ENCODE measurements around the gene GBP1. TPM values are rescaled to one million over a fixed set of nuclear protein-coding genes. Genes with fewer than 3 reads are reported as not detected.
A peak's percentile ranks its signal among the peaks of the same experiment; 100 is the strongest.
"Not testable (repeated sequence)": the region's sequence is repeated elsewhere in the genome, so short reads cannot be mapped to it uniquely, and the experiment has no call there.

Gene GBP1, protein sequence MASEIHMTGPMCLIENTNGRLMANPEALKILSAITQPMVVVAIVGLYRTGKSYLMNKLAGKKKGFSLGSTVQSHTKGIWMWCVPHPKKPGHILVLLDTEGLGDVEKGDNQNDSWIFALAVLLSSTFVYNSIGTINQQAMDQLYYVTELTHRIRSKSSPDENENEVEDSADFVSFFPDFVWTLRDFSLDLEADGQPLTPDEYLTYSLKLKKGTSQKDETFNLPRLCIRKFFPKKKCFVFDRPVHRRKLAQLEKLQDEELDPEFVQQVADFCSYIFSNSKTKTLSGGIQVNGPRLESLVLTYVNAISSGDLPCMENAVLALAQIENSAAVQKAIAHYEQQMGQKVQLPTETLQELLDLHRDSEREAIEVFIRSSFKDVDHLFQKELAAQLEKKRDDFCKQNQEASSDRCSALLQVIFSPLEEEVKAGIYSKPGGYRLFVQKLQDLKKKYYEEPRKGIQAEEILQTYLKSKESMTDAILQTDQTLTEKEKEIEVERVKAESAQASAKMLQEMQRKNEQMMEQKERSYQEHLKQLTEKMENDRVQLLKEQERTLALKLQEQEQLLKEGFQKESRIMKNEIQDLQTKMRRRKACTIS
- total RNA-seq: 24.8 and 27.6 TPM in 2 replicates

DNA sequence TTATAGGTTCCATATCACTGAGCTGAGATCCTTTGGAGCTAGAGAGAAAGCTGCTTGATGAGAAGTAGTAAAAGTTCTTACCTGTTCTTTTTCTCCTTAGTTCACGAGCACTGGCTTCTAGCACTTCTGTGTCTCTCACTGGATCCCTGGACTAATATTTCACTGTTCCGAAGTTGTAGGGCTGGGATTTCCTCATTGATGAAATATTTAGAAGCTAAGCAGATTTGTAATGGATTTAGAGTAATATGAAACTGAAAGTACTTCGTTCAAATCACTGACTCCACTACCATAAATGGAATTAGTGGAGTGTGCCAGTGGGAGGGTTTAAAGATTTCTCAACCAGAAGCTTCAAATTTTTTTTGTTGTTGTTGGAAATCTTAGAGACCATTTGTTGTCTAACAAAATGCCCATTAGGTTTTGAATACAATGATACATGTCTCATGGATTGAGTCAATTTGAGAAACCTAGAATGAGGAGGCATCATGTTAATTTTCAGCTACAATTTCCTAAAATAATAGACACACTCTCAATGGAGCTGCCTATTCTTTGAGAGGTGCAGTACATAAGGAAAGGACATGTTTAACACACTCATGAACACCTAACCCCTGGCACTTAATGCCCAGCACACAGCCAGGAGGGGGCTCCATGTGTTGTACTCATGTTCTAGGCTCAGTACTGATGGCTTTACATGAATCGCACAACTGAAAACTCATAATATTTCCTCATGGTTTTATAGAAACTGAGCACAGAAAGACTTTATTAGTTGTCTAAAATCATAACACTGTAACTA lies at the start of gene GBP1:
TSS of gene GBP1 (minus strand) at position 130 of the 790 bp plus-strand sequence. CDS start 1,974 bp downstream, outside the sequence.
- DNase-seq: peak; percentile 82

DNA sequence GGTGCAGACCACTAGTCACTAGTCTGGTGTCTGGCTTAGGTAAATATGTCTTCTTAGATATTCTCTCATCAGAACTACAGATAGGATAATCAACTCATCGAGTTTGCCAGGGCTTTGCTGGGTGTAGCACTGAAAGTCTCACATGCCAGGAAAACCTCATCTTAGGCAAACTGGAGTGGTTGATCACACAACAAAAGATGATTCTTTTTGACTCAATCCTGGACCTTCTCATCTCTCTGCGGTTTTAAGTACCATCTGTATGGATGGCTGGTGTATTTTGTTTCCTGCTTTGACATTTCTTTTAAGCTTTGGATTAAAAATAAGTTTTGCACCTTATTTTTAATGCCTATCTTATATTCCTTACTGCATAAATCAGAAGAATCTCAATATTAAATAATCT lies 49.7 kb upstream of the GBP1 start:
- DNase-seq: no peak

DNA sequence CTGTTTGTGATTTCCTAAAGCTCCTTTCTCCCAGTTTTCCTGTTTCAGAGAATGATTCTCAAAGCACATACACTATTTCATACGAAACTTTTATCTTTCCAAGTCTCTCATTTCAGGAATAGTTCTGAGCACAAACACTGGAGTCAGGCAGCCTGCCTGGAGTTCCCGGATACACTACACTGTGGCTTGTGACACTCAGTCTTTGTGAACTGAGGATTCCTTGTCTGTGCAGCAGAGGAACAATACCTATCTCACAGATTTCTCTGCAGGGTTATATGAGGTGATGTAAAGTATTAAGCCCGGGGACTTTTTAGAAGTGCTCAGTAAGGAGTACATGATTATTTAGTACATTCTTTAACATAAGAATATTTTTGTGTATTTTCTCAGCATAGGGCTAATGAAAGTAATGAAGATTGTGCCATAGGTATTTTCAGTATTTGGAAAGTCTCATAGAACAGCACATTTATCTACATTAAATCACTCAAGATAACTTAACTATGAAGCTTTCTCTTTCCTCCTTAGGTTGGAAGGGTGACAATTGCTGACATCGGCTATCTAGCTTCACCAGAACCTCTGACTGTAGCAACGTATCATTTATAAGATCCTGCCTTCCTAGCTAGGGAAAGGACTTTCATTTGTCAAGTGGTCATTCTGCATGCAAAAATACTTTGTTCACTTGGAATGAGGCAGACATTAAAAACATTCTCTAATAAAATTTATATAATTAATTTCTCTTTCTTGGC lies 48.0 kb upstream of the GBP1 start:
- no peak for DNase-seq

DNA sequence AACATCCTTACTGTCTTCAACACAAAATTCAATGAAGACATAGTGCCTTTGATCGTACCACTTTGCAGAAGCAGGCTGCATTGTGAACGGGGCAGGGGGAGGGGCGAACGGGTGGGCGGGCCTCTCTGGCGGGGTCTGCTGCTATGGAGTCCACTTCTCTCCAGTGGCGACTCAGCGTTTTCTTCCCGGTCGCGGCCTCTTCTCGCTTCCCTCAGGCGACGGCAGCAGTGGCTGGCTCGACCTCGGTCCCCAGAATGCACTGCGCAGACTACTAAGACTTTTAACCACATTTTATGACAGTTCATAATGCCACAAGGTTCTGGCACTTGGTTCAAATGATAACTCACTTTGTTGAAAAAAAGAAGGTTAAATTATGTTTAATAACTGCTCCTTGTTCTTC lies 39.7 kb upstream of the GBP1 start:
- no peak for DNase-seq

DNA sequence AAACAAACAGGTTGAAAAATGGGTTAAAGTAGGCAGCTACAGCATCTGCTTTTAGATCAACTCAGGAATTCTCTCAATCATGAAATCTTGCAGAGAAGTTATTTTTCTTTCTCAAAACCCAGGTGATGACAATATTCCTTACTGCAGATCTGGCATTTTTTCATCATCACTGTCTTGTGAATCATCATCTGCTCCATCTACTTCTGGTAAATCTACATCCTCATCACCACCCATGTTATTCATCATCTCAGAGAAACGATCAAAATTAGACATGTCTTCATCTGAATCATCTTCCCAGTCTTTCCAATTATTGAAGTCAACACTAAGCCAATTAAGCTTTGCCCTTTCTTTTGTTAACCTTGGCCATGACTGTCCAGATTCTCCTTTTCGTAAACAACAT lies 39.1 kb upstream of the GBP1 start:
- no peak for DNase-seq

DNA sequence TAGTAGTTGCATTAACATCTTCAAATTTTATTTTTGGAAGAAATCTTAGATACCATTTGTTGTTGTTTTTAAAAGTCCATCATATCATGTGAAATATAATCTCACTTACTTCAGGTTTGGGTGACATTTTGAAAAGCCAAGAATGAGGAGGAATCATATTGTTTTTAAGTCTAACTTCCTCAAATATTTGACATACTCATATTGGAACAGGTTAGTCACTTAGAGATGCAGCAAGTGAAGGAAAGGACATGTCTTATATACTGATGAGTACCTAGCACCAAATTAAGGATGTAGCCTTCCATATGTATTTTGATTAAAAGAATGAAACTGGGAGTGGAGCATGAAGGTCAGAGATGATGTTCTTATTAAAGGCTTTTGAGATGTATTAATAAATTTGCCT lies 37.0 kb upstream of the GBP1 start:
- DNase-seq: no peak

DNA sequence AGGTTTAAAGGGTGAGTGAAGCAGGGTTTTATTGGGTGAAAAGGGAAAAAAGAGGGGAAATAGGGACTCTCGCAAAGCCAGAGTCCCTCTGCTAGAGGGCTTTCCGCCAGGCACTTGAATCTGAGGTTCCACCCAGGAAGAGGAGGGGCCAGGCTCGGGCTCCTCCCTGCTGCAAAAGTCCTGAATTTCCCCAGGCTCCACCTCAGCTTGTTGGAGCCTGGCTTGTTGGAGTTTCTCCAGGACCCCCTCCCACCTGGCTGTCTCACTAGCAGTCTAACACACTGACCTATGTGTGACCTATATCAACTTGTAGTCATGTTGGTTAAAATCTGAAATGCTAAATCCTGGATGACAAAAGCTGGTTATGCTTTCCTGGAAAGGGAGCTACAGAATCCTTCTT lies 35.4 kb upstream of the GBP1 start:
- no peak for DNase-seq

DNA sequence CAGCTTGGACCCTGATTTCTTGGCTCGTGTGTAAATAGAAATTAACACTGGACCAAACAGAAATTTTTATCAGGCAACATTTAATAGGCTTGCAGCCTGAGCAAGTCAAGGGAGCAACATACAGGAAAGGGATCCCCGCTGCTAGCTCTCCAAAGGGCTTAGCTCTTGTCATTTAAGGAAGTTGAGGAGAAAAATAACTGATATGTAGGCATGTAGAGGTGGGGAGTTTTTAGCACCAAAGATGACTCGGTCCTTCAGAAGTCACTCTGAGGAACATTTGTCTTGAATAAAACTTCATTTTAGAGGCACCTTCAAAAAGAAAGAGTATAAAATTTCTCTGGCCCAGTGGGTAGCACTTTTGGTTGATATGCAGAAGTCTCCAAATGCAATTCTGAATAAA lies 33.8 kb upstream of the GBP1 start:
- no peak for DNase-seq

DNA sequence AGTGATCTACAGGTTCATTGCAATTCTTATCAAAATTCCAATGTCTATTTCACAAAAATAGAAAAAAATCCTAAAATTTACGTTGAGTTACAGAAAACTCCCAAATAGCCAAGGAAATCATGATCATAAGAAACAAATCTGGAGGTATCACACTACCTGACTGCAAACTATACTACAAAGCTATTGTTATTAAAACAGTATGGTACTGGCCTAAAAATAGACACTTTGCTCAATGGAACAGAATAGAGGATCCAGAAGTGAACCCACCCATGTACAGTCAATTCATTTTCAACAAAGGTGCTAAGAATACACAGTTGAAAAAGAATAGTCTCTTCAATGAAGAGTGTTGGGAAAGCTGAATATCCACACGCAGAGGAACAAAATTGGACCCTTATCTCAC lies 30.7 kb upstream of the GBP1 start:
- DNase-seq: no peak

DNA sequence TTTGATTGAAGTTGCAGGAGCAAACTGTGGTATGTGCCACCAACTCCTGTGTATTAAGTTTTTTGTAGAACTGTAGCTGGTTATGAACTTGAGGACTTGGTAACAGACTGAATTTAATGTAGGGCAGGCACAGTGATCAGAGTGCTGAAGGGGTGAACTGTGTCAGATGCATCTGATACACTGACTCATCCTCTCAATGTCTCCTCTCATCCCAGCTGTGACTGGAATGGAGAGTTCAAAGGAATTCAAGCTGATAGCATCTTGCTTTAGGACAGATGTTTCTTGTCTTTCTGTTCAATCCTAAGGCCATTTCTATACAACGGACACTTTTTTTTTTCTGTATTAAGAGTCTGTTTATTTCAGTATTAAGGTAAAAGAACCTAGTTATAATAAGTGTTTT lies 25.0 kb upstream of the GBP1 start:
- no peak for DNase-seq

DNA sequence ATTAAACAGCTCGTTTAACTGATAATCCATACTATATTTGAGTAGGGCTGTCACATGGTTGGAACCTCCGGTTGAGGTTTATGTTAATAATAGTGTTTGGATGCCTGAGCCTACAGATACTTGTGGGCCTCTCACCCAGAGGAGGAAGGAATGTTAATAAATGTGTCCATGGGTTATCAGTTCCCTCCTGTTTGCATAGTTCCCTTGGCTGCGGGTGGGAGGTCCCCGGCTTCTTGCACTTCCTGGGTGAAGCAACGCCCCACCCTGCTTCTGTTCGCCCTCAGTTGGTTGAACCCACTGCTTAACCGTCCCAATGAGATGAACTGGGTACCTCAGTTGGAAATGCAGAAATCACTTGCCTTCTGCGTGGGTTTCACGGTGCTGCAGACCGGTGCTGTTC lies 23.6 kb upstream of the GBP1 start:
- DNase-seq: no peak

DNA sequence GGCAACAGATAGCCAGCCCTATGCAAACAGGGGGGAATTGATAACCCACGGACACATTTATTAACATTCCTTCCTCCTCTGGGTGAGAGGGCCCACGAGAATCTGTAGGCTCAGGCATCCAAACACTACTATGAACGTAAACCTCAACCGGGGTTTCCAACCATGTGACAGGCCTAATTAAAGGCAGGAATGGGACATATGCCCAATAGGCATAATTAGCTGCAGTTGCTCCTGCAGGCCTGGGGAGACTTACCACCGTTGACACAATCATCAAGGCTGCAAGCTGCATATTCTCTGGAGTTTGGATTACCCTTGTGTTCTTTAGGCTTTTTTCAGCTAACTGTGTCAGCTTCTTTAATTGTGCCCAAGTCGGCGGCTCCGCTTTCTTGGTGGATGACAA lies 22.2 kb upstream of the GBP1 start:
- DNase-seq: no peak

DNA sequence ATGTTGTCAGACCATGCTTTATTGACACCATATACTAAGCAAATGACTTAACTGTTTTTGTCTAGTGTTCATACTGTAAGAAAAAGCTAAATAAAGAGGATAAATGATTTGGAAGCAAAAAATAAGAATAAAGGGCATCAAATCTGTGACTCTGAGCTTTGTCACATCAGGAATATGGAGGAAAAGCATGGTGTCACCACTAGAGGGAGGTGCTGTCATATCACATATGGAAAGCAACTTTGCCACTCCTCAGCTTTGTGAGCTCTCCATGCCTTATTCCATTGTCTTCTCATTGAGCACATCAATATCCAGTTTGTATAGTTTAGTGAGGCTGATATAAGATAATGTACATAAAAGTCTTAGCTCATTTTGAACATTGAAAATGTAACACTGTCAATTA lies 20.8 kb upstream of the GBP1 start:
- DNase-seq: peak; percentile 73

DNA sequence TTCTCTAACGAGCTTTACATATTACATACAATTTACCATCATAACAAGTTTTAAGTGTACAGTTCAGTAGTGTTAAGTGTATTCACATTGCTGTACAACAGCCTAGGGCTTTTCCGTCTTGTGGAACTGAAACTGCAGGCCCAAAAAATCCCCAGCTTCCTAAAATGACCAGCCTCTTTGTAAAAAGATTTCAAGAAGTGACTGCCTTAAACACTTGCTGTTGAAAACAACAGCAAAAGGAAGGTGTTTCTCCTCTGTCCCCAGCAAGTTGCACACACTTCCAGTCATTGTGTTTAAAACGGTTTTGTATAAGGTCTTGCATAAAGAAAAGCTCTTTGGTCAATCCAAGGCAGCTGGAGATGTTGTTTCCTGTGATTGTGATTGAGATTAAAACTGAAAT lies 16.0 kb upstream of the GBP1 start:
- DNase-seq: peak; percentile 77

DNA sequence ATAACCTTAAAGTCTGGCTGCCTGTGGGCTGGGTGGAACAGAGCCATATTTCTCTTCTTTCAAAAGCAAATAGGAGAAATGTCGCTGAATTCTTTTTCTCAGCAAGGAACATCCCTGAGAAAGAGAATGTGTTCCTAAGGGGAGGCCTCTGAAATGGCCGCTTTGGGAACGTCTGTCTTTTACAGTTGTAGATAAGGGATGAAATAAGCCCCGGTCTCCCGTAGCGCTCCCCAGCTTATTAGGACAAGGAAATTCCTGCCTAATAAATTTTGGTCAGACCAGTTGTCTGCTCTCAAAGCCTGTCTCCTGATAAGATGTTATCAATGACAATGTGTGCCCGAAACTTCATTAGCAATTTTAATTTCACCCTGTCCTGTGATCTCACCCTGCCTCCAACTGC lies 15.1 kb upstream of the GBP1 start:
- DNase-seq: not testable (repeated sequence)

DNA sequence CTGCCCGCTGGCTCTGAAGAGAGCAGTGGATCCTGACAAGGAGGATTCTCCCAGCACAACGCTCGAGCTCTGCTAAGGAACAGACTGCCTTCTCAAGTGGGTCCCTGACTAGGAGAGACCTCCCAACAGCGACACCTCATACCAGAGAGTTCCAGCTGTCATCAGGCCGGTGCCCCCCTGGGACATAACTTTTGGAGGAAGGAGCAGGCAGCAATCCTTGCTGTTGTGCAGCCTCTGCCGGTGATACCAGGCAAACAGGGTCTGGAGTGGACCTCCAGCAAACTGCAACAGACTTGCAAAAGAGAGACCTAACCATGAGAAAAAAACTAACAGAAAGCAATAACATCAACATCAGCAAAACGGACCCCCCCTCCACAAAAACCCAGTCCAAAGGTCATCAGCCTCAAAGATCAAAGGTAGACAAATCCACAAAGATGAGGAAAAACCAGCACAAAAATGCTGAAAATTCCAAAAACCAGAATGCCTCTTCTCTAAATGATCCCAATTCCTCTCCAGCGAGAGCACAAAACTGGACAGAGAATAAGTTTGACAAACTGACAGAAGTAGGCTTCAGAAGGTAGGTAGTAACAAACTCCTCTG lies 7.6 kb upstream of the GBP1 start:
- DNase-seq: not testable (repeated sequence)

DNA sequence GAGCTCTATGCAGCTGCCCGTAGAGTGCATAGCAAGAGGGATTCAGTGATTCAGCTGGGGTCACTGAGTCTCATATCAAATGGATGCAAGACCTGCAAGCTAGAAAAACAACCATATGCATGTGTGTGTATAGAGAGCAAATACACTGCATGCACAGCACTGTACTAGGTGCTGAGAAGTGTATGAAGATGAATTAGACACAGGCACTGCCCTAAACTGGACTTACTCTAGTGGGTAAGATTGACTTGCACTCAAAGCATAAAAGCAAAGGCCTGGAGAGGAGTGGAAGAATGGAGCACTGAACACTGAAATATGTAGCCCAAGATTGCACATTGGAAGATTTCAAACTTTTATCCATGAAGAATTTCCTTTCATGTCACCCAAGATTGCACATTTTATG lies 5.5 kb upstream of the GBP1 start:
- peak; percentile 10 for DNase-seq

DNA sequence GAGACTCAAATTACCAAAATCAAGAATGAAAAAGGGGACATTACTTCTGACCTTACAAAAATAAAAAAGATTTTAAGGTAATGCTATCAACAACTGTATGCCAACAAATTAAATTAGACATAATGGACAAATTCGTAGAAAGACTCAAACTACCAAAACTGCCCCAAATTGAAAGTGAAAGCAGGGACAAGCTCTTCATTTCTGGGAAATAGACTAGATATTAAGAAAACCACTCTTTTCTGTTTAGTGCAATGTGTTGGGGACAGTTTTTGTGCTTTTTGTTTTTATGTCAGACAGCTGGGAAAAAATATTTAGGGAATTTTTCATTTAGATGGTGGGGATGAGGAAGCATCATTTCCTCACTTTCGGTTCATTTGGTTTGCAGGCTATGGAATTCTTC lies 4.9 kb upstream of the GBP1 start:
- DNase-seq: peak; percentile 7

DNA sequence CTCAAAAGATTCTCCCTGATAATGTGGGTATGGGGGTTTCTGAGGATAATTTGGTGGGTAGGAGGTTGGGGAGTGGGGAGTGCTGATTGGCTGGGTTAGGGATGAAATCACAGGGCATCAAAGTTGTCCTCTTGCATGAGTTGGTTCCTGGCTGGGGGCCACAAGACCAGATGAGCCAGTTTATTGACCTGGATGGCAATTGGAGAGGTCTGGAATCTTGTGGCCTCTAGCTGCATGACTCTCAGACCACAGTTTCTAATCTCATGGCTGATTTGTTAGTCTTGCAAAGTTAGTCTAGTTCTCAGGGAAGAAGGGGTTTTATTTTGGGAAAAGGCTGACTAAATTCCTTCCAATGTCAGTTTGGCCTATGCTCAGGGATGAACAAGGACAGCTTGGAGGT lies 3.3 kb upstream of the GBP1 start:
- no peak for DNase-seq

DNA sequence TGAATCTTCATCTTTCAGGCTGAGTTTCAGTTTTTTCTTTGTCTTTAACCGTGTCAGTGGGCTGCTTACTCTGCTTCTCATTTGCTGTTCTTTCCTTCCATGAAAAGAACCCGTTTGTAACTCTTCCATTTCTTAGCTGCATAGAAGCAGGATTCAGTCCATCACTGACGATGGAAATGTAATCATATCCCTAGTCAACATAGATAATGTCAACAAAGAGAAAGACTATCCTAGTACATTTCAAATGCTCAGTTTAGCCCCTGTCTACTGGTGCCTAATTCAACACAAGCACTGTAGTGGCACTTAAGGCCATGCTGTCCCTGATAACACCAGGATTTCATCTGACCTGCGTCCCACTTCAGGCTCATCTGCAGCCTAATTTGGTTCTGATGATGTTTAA lies 376 bp downstream of the GBP1 start:
- peak; percentile 31 for DNase-seq

DNA sequence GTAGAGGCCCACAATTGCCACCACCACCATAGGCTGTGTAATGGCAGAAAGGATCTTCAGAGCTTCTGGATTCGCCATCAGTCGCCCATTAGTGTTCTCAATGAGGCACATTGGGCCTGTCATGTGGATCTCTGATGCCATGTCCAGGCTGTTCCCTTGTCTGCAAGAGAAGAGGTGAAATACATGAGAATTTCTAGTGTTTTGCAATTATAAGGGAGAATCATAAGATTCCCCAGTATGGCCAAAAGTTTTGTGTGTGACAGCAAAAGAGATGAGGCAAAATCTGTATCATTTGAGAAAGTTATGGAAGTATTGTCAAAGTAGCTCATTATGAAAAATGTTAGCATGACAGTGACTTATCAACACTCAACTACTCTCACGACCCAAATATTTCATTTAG lies 1.9 kb downstream of the GBP1 start:
- DNase-seq: no peak

DNA sequence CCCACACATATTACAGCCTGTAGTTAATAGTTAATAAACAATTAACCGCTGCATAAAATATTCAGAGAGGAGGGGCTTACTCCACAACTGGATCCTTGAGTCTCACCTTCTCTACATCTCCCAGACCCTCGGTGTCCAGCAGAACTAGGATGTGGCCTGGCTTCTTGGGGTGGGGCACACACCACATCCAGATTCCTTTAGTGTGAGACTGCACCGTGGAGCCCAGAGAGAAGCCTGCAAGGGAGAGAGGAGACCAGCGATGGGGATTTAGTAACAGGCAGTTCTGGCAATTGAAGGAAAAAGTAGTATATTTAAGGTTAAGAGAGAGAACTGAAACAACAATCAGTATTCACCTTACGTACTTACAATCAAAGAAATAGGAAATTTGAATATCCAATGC lies 4.9 kb downstream of the GBP1 start:
- no peak for DNase-seq

DNA sequence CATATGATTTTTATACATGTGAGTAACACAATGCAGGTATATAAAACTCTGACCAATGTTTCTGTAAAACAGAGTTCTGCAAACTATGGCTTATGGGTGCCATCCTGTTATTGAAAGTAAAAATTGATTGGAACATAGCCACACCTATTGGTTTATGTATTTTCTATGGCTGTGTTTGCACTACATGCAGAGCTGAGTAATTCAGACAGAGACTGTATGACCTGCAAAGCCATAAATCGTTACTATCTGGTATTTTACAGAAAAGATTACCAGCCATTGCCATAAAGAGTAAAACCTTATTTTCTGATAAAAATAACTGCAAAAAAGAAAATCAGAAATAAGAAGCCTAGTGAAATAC lies 13.1 kb downstream of the GBP1 start:
- no peak for DNase-seq
